ENCODE results near the gene AP1S1. TPM values are rescaled to one million over a fixed set of nuclear protein-coding genes. Genes with fewer than 3 reads are reported as not detected.
A peak's percentile ranks its signal among the peaks of the same experiment; 100 is the strongest.

AP1S1 gene
- total and polyA plus RNA-seq, 2 of the 13 experiments (the other 11 are each of a cell fraction or from before 2014, with no cell fraction given): 57.5 to 68.1 TPM

- peak; percentile 83 for TF ChIP-seq ZMYM2 (CRISPR knock-in tag; IDR thresholded peaks at IDR 0.05)
- no peak for TF ChIP-seq ZNF556 (CRISPR knock-in tag; IDR thresholded peaks at IDR 0.05; ENCODE audit: borderline replicate concordance)
- TF ChIP-seq MAZ (IDR thresholded peaks at IDR 0.05; ENCODE audit: borderline replicate concordance, low read depth, low read length): no peak
- no peak; the same call in 1 of the 2 replicates for TF ChIP-seq MAZ (CRISPR knock-in tag; IDR thresholded peaks at IDR 0.05; ENCODE audit: low read depth)
- TF ChIP-seq SCMH1 (CRISPR knock-in tag; IDR thresholded peaks at IDR 0.05; ENCODE audit: borderline replicate concordance): no peak
- TF ChIP-seq EZH2 (conservative IDR thresholded peaks at IDR 0.05; ENCODE audit: low read depth, low read length): no peak
- TF ChIP-seq ERF (CRISPR knock-in tag; IDR thresholded peaks at IDR 0.05): no peak; the same call in 1 of the 2 replicates
- TF ChIP-seq ZNF564 (CRISPR knock-in tag; IDR thresholded peaks at IDR 0.05): no peak
- no peak for TF ChIP-seq ZNF513 (CRISPR knock-in tag; conservative IDR thresholded peaks at IDR 0.05)
- no peak for TF ChIP-seq CSRNP2 (CRISPR knock-in tag; conservative IDR thresholded peaks at IDR 0.05; ENCODE audit: low read depth)
- no peak for TF ChIP-seq ATM (IDR thresholded peaks at IDR 0.05; ENCODE audit: borderline replicate concordance)
- no peak for TF ChIP-seq RAD51 (IDR thresholded peaks at IDR 0.05; ENCODE audit: borderline replicate concordance)
- no peak for TF ChIP-seq ZNF275 (CRISPR knock-in tag; IDR thresholded peaks at IDR 0.05; ENCODE audit: borderline replicate concordance)
- no peak for TF ChIP-seq NFE2L1 (CRISPR knock-in tag; IDR thresholded peaks at IDR 0.05; ENCODE audit: borderline replicate concordance)
- peak; percentile 92 for TF ChIP-seq HNF4A (CRISPR knock-in tag; IDR thresholded peaks at IDR 0.05)
- no peak for TF ChIP-seq GPN1 (CRISPR knock-in tag; IDR thresholded peaks at IDR 0.05; ENCODE audit: borderline replicate concordance)
- TF ChIP-seq PPARG (CRISPR knock-in tag; conservative IDR thresholded peaks at IDR 0.05): 0 out of 2 replicates have a peak, but pooled peaks have one; percentile 22
- TF ChIP-seq ZNF549 (CRISPR knock-in tag; IDR thresholded peaks at IDR 0.05): no peak
- 0 out of 2 replicates have a peak, but pooled peaks have one; percentile 31 for TF ChIP-seq ZSCAN9 (CRISPR knock-in tag; IDR thresholded peaks at IDR 0.05; ENCODE audit: borderline replicate concordance)
- TF ChIP-seq ZNF280B (CRISPR knock-in tag; IDR thresholded peaks at IDR 0.05; ENCODE audit: borderline replicate concordance): no peak
- no peak for TF ChIP-seq ZBTB34 (CRISPR knock-in tag; IDR thresholded peaks at IDR 0.05)
Observed at GRCh38 chr7:101122933-101123702, 31.2 kb upstream of the AP1S1 start (continued).

All from HepG2 (cell line).